Mesenchymal stem cell (in vitro differentiated cells and primary cell): ENCODE measurements around the gene ABI3BP.

Source experiments
- DNase-seq: peaks from one replicate; pipeline ENCODE4 v3.0.0-alpha.2; 2013
- H2AFZ ChIP-seq: one replicate; pipeline ENCODE4 v1.6.1; 2013; ENCODE audit warnings: low read depth, mild to moderate bottlenecking, control low read depth, inconsistent platforms, low read length, moderate library complexity
- H2AK5ac ChIP-seq: 2 replicates; pipeline ENCODE4 v1.6.1; 2013; ENCODE audit warnings: low read length, moderate library complexity, mild to moderate bottlenecking, inconsistent platforms; ENCODE audit not compliant: severe bottlenecking
- H2BK120ac ChIP-seq: one replicate; pipeline ENCODE4 v1.6.1; 2013; ENCODE audit warnings: low read depth, mild to moderate bottlenecking, inconsistent platforms, low read length, moderate library complexity
- H2BK12ac ChIP-seq, 2 experiments: one replicate each; pipeline ENCODE4 v1.6.1; 2013; ENCODE audit warnings: inconsistent platforms in 2 of 2, low read length in 2 of 2, mild to moderate bottlenecking in 2 of 2, moderate library complexity in 2 of 2, control low read depth in 1 of 2
- H2BK15ac ChIP-seq: one replicate; pipeline ENCODE4 v1.6.1; 2013; ENCODE audit warnings: mild to moderate bottlenecking, low read depth, inconsistent platforms; ENCODE audit not compliant: poor library complexity, severe bottlenecking
- H2BK5ac ChIP-seq: 2 replicates; pipeline ENCODE4 v1.6.1; 2013; ENCODE audit warnings: low read depth, mild to moderate bottlenecking, low read length, control low read depth, inconsistent platforms; ENCODE audit not compliant: poor library complexity, severe bottlenecking
- H3K14ac ChIP-seq, 2 experiments: one replicate each; pipeline ENCODE4 v1.6.1; 2013; ENCODE audit warnings: inconsistent platforms in 2 of 2, low read length in 2 of 2, control low read depth in 1 of 2, mild to moderate bottlenecking in 1 of 2, moderate library complexity in 1 of 2
- H3K18ac ChIP-seq, 2 experiments: one replicate each; pipeline ENCODE4 v1.6.1; 2013; ENCODE audit warnings: inconsistent platforms in 2 of 2, low read length in 2 of 2, control low read depth in 1 of 2, low read depth in 1 of 2, mild to moderate bottlenecking in 1 of 2
- H3K23ac ChIP-seq, 2 experiments: one replicate each; pipeline ENCODE4 v1.6.1; 2013; ENCODE audit warnings: inconsistent platforms in 2 of 2, low read length in 2 of 2, mild to moderate bottlenecking in 2 of 2, moderate library complexity in 2 of 2, control low read depth in 1 of 2
- H3K27ac ChIP-seq: 2 replicates; pipeline ENCODE4 v1.5.1; 2013; ENCODE audit warnings: mild to moderate bottlenecking, moderate library complexity, low read length, control low read depth, inconsistent platforms; ENCODE audit not compliant: poor library complexity, severe bottlenecking
- H3K27me3 ChIP-seq, 2 experiments: 2 replicates each; pipeline versions ENCODE4 v1.6.1 to v1.7.0; 2013; ENCODE audit warnings: low read length in 2 of 2, mild to moderate bottlenecking in 2 of 2, moderate library complexity in 2 of 2, control low read depth in 1 of 2, inconsistent platforms in 1 of 2; ENCODE audit not compliant: control insufficient read depth in 1 of 2, insufficient read depth in 1 of 2
- H3K36me3 ChIP-seq, 2 experiments: 2 replicates each; pipeline versions ENCODE4 v1.6.1 to v1.7.0; 2013; ENCODE audit warnings: low read length in 2 of 2, control low read depth in 1 of 2, inconsistent platforms in 1 of 2, low read depth in 1 of 2, mild to moderate bottlenecking in 1 of 2; ENCODE audit not compliant: insufficient read depth in 2 of 2, control insufficient read depth in 1 of 2
- H3K4ac ChIP-seq, 2 experiments: one replicate each; pipeline ENCODE4 v1.6.1; 2013; ENCODE audit warnings: inconsistent platforms in 2 of 2, low read length in 2 of 2, mild to moderate bottlenecking in 2 of 2, moderate library complexity in 2 of 2, control low read depth in 1 of 2, low read depth in 1 of 2
- H3K4me1 ChIP-seq: 2 replicates; pipeline ENCODE4 v1.6.1; 2013; ENCODE audit warnings: low read depth, low read length, control low read depth; ENCODE audit not compliant: control insufficient read depth, insufficient read depth
- H3K4me2 ChIP-seq: 2 replicates; pipeline ENCODE4 v1.6.1; 2013; ENCODE audit warnings: low read length, mild to moderate bottlenecking, inconsistent platforms; ENCODE audit not compliant: poor library complexity, severe bottlenecking
- H3K4me3 ChIP-seq, 2 experiments: 2 replicates each; pipeline versions ENCODE4 v1.5.1 to v1.7.0; 2013; ENCODE audit warnings: low read length in 2 of 2, mild to moderate bottlenecking in 2 of 2, control low read depth in 1 of 2, low read depth in 1 of 2; ENCODE audit not compliant: insufficient read depth in 1 of 2
- H3K79me1 ChIP-seq: replicated peaks from 2 replicates; pipeline ENCODE4 v1.6.1; 2013; ENCODE audit warnings: mild to moderate bottlenecking, control low read depth, low read length, inconsistent platforms; ENCODE audit not compliant: poor library complexity, severe bottlenecking
- H3K9ac ChIP-seq: 2 replicates; pipeline ENCODE4 v1.7.0; 2013; ENCODE audit warnings: mild to moderate bottlenecking, low read length, moderate library complexity
- H3K9me3 ChIP-seq: 2 replicates; pipeline ENCODE4 v1.7.0; 2013; ENCODE audit warnings: mild to moderate bottlenecking, low read length; ENCODE audit not compliant: control insufficient read depth
- H4K8ac ChIP-seq: one replicate; pipeline ENCODE4 v1.6.1; 2013; ENCODE audit warnings: inconsistent platforms, mild to moderate bottlenecking, low read length, moderate library complexity
- H4K91ac ChIP-seq: one replicate; pipeline ENCODE4 v1.6.1; 2013; ENCODE audit warnings: mild to moderate bottlenecking, low read length, inconsistent platforms
- WGBS: methylation state at CpG from one replicate; pipeline ENCODE4 v1.1.7; 2013; ENCODE audit warnings: mixed read lengths; 5-methylcytosine and 5-hydroxymethylcytosine counted together

Gene ABI3BP

DNA sequence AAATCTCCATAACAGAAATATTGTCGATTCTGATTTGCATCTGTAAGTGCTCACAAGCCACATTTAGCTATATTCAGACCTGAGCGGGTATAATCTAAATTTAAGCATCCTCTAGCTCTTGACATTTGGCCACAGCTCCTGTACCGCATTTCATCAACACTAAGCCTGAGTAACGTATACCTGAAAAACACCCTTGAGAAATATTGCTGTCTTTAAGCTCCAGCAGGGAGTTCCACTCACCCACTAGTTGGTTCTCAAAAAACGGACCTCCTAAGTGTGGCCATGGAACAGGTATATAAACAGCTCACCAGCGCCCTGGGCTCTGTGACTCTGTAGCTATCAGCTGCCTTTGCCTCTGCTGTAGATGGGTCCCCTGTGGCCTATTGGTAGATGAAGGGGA is 80.7 kb downstream of the ABI3BP start:
- Histone ChIP-seq H3K9me3 (peaks cover 3% of the 10 kb centered on the region), H3K18ac (no peak overlapping the region), H3K14ac (no peak overlapping the region), H4K91ac (no peak overlapping the region), H2BK120ac (no peak overlapping the region), H3K4ac (no peak overlapping the region), H2AK5ac (peak overlapping the region; percentile 18), H3K4me3 (no peak overlapping the region), H2BK15ac (no peak overlapping the region), H3K4me1 (peaks cover 10% of the 10 kb centered on the region), H3K27ac (no peak overlapping the region), H4K8ac (no peak overlapping the region), H3K23ac (no peak overlapping the region), H3K27me3 (no peaks in the 10 kb centered on the region), H3K79me1 (no peaks in the 10 kb centered on the region), H2BK5ac (no peak overlapping the region), H2AFZ (no peak overlapping the region), H3K4me2 (no peak overlapping the region), H3K36me3 (peaks cover 0 to 45% of the 10 kb centered on the region in 2 experiments), H3K9ac (no peak overlapping the region), H2BK12ac (no peak overlapping the region)
- DNase-seq = no peak
- WGBS = 87% methylated on average over 6 of the region's 6 CpGs

DNA sequence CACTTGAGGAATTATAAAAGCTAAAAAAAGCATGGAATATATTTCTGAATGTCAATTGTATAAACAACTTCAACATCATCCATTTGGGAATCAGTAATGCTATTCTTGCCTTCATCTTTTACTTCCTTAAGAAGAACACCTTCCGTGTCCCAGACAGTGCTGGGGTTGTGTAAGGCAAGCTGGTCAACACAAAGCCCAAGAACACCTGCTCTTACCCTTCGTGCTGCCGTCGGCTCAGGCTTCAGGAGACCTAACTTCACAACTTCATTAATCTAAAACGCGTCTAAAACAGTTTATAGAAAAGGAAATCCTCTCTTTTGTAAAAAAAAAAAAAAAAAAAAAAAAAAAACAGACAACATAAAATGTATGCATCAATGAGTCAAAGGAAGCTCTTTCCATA is 81.3 kb downstream of the ABI3BP start:
- H3K23ac ChIP-seq = no peak overlapping the region
- H2BK5ac ChIP-seq = no peak overlapping the region
- no peaks in the 10 kb centered on the region for H3K27me3 ChIP-seq
- no peak overlapping the region for H3K4me2 ChIP-seq
- H3K9me3 ChIP-seq = peaks cover 3% of the 10 kb centered on the region
- no peak overlapping the region for H3K14ac ChIP-seq
- no peak overlapping the region for H2BK120ac ChIP-seq
- no peak overlapping the region for H3K9ac ChIP-seq
- H2BK15ac ChIP-seq = no peak overlapping the region
- no peak overlapping the region for H2AFZ ChIP-seq
- no peak overlapping the region for H3K4ac ChIP-seq
- H3K79me1 ChIP-seq = no peaks in the 10 kb centered on the region
- no peak overlapping the region for H2BK12ac ChIP-seq
- H3K4me3 ChIP-seq = no peak overlapping the region
- H3K18ac ChIP-seq = no peak overlapping the region
- 94% methylated on average over 1 of the region's 6 CpGs for WGBS
- peaks cover 0 to 44% of the 10 kb centered on the region in 2 experiments for H3K36me3 ChIP-seq
- no peak for DNase-seq
- no peak overlapping the region for H4K8ac ChIP-seq
- no peak overlapping the region for H2AK5ac ChIP-seq
- H3K4me1 ChIP-seq = peaks cover 10% of the 10 kb centered on the region
- no peak overlapping the region for H4K91ac ChIP-seq
- H3K27ac ChIP-seq = no peak overlapping the region

GRCh38 chr3:100910986-100911385 is 82.2 kb downstream of the ABI3BP start:
- H3K4ac ChIP-seq = no peak overlapping the region
- no peak overlapping the region for H2BK5ac ChIP-seq
- H3K4me2 ChIP-seq = no peak overlapping the region
- H2BK12ac ChIP-seq = no peak overlapping the region
- H3K9me3 ChIP-seq = peaks cover 3% of the 10 kb centered on the region
- H3K36me3 ChIP-seq = peaks cover 0 to 42% of the 10 kb centered on the region in 2 experiments
- H4K91ac ChIP-seq = no peak overlapping the region
- no peak overlapping the region for H2BK15ac ChIP-seq
- no peak overlapping the region for H3K18ac ChIP-seq
- H4K8ac ChIP-seq = no peak overlapping the region
- H3K14ac ChIP-seq = no peak overlapping the region
- H2BK120ac ChIP-seq = no peak overlapping the region
- H3K79me1 ChIP-seq = no peaks in the 10 kb centered on the region
- H3K23ac ChIP-seq = no peak overlapping the region
- H3K4me1 ChIP-seq = peaks cover 10% of the 10 kb centered on the region
- no peaks in the 10 kb centered on the region for H3K27me3 ChIP-seq
- no peak for DNase-seq
- H3K27ac ChIP-seq = no peak overlapping the region
- H3K4me3 ChIP-seq = no peak overlapping the region
- H3K9ac ChIP-seq = no peak overlapping the region
- 81% methylated on average over 2 of the region's 2 CpGs for WGBS
- no peak overlapping the region for H2AK5ac ChIP-seq
- H2AFZ ChIP-seq = no peak overlapping the region

GRCh38 chr3:100902572-100902971 is 90.6 kb downstream of the ABI3BP start:
- Histone ChIP-seq H3K23ac (no peak overlapping the region), H3K36me3 (peaks cover 0 to 64% of the 10 kb centered on the region in 2 experiments), H2AK5ac (no peak overlapping the region), H3K4ac (no peak overlapping the region), H3K4me1 (no peaks in the 10 kb centered on the region), H2BK120ac (no peak overlapping the region), H4K91ac (no peak overlapping the region), H2BK15ac (no peak overlapping the region), H3K9me3 (no peaks in the 10 kb centered on the region), H2BK5ac (no peak overlapping the region), H3K4me2 (no peak overlapping the region), H4K8ac (no peak overlapping the region), H3K14ac (no peak overlapping the region), H3K9ac (peak overlapping the region; percentile 59), H3K4me3 (peak overlapping the region in 1 of 2 experiments; percentile 43), H3K27me3 (no peaks in the 10 kb centered on the region), H2AFZ (no peak overlapping the region), H3K27ac (no peak overlapping the region), H3K79me1 (no peaks in the 10 kb centered on the region), H2BK12ac (no peak overlapping the region), H3K18ac (no peak overlapping the region)
- WGBS = 84% methylated on average over 3 of the region's 5 CpGs
- no peak for DNase-seq
